HCT116 (cell line): ENCODE data around the gene TXNL1. TPM values are rescaled to one million over a fixed set of nuclear protein-coding genes. Genes with fewer than 3 reads are reported as not detected.

Experiments used
- ATAC-seq: fragments of 200-7000 bp; cut with Tn5 transposase; 2 replicates; pipeline ENCODE4 v1.9.1; 2020; ENCODE audit warnings: mild to moderate bottlenecking, moderate library complexity
- BruUV-seq: library from RNA; stranded (reverse); fragments of 400-500 nt; replicated peaks from 2 replicates; lab custom pipeline; 2021; lab: Mats Ljungman, UMichigan
- CTCF ChIA-PET: fragments of 300-600 bp; sonication (Branson Sonifier 250); formaldehyde crosslinking; loops from one replicate; lab custom pipeline; 2021; ENCODE audit warnings: antibody characterized with exemption; lab: Charles Lee
- POLR2A ChIA-PET: fragments of 300-600, 350-600 bp; sonication (Branson Sonifier 250); formaldehyde crosslinking; loops from one replicate; lab custom pipeline; 2021; ENCODE audit warnings: antibody characterized with exemption; lab: Charles Lee
- RAD21 ChIA-PET, 2 experiments: fragments of 300-600 bp; sonication (Branson Sonifier 250); formaldehyde crosslinking; loops; one replicate each; lab custom pipeline; 2023; ENCODE audit warnings: low total read pairs in 2 of 2; ENCODE audit not compliant: uncharacterized antibody in 2 of 2, unreplicated experiment in 2 of 2, low non-redundant PET in 1 of 2; lab: Charles Lee
- DNase-seq: peaks from one replicate; pipeline ENCODE4 v3.0.0-alpha.2; 2010; ENCODE audit warnings: low read depth, low spot score
- H2AFZ ChIP-seq: fragments of 200-600 bp; shearing (Covaris generic), sonication (generic); 2 replicates; pipeline ENCODE4 v1.6.1; 2017; ENCODE audit warnings: low read depth, mixed run types, mixed read lengths, antibody characterized with exemption, low read length; ENCODE audit not compliant: poor library complexity, severe bottlenecking
- H3K27ac ChIP-seq: 2 replicates; pipeline ENCODE4 v1.5.1; 2012; ENCODE audit warnings: low read depth, low read length
- H3K27me3 ChIP-seq: fragments of 200-600 bp; sonication (generic); 2 replicates; pipeline ENCODE4 v1.6.1; 2016; ENCODE audit warnings: mixed run types, low read length, mixed read lengths; ENCODE audit not compliant: insufficient read depth
- H3K36me3 ChIP-seq, 2 experiments: fragments of 200-500 bp in 1 of 2; fragments of 200-600 bp in 1 of 2; sonication (Bioruptor generic) in 1 of 2; sonication (generic) in 1 of 2; 2 replicates each; pipeline versions ENCODE4 v1.5.1 to v1.6.1; 2014 to 2016; ENCODE audit warnings: low read length in 2 of 2, inconsistent platforms in 1 of 2, mixed read lengths in 1 of 2, mixed run types in 1 of 2; ENCODE audit not compliant: insufficient read depth in 2 of 2, control insufficient read depth in 1 of 2
- H3K4me1 ChIP-seq, 2 experiments: fragments of 200-600 bp in 1 of 2; sonication (generic) in 1 of 2; 2 replicates each; pipeline versions ENCODE4 v1.5.1 to v1.6.1; 2012 to 2017; ENCODE audit warnings: low read length in 2 of 2, inconsistent platforms in 1 of 2, mild to moderate bottlenecking in 1 of 2, mixed read lengths in 1 of 2, mixed run types in 1 of 2, moderate library complexity in 1 of 2; ENCODE audit not compliant: insufficient read depth in 2 of 2, control insufficient read depth in 1 of 2
- H3K4me2 ChIP-seq: fragments of 200-600 bp; sonication (generic); 2 replicates; pipeline ENCODE4 v1.6.1; 2017; ENCODE audit warnings: mixed run types, low read length, mixed read lengths
- H3K4me3 ChIP-seq, 2 experiments: fragments of 200-600 bp in 1 of 2; sonication (generic) in 1 of 2; replicated peaks in 1 of 2; 2 replicates each; pipeline ENCODE4 v1.5.1; 2011 to 2016; ENCODE audit warnings: low read length in 2 of 2, control low read depth in 1 of 2, low read depth in 1 of 2, mild to moderate bottlenecking in 1 of 2, mixed read lengths in 1 of 2, mixed run types in 1 of 2
- H3K79me2 ChIP-seq: fragments of 200-600 bp; sonication (generic); 2 replicates; pipeline ENCODE4 v1.6.1; 2017; ENCODE audit warnings: mild to moderate bottlenecking, mixed run types, low read length, moderate library complexity, mixed read lengths; ENCODE audit not compliant: insufficient read depth
- H3K9ac ChIP-seq: fragments of 200-600 bp; sonication (generic); 2 replicates; pipeline ENCODE4 v1.6.1; 2016; ENCODE audit warnings: low read length, mixed read lengths
- H3K9me2 ChIP-seq: fragments of 200-600 bp; sonication (generic), shearing (Covaris generic); 2 replicates; pipeline ENCODE4 v1.6.1; 2017; ENCODE audit warnings: mixed run types, mild to moderate bottlenecking, moderate library complexity; ENCODE audit not compliant: insufficient read depth
- H3K9me3 ChIP-seq, 2 experiments: fragments of 200-500 bp in 1 of 2; fragments of 200-600 bp in 1 of 2; sonication (Bioruptor generic) in 1 of 2; sonication (generic) in 1 of 2; 2 replicates each; pipeline ENCODE4 v1.6.1; 2014 to 2017; ENCODE audit warnings: low read length in 2 of 2, mixed read lengths in 2 of 2, inconsistent platforms in 1 of 2, low read depth in 1 of 2, mild to moderate bottlenecking in 1 of 2, mixed run types in 1 of 2, moderate library complexity in 1 of 2; ENCODE audit not compliant: control insufficient read depth in 1 of 2, insufficient read depth in 1 of 2
- H4K20me1 ChIP-seq: fragments of 200-600 bp; sonication (generic), shearing (Covaris generic); 2 replicates; pipeline ENCODE4 v1.6.1; 2017; ENCODE audit warnings: mixed run types, mild to moderate bottlenecking, moderate library complexity; ENCODE audit not compliant: insufficient read depth
- ATF3 ChIP-seq: IDR thresholded peaks from 2 replicates; pipeline ENCODE4 v1.6.1; 2012
- EGR1 ChIP-seq: IDR thresholded peaks from 2 replicates; pipeline ENCODE4 v1.6.1; 2012; ENCODE audit warnings: low read depth
- ELF1 ChIP-seq: IDR thresholded peaks from 2 replicates; pipeline ENCODE4 v1.6.1; 2012; ENCODE audit warnings: low read depth, borderline replicate concordance
- EZH2 ChIP-seq: fragments of 200-600 bp; sonication (generic); IDR thresholded peaks from 2 replicates; pipeline ENCODE4 v1.6.1; 2017; ENCODE audit warnings: antibody characterized with exemption, mixed run types
- FOSL1 ChIP-seq: IDR thresholded peaks from 2 replicates; pipeline ENCODE4 v1.6.1; 2012; ENCODE audit warnings: low read depth
- JUND ChIP-seq: IDR thresholded peaks from 2 replicates; pipeline ENCODE4 v1.6.1; 2012
- POLR2A ChIP-seq: IDR thresholded peaks from 2 replicates; pipeline ENCODE4 v1.7.0; 2011; ENCODE audit warnings: borderline replicate concordance; ENCODE audit not compliant: insufficient read depth, insufficient read length; ENCODE audit errors: extremely low read depth
- SP1 ChIP-seq: IDR thresholded peaks from 2 replicates; pipeline ENCODE4 v1.6.1; 2012; ENCODE audit warnings: low read depth
- SRF ChIP-seq: IDR thresholded peaks from 2 replicates; pipeline ENCODE4 v1.6.1; 2012; ENCODE audit warnings: low read depth
- YY1 ChIP-seq: IDR thresholded peaks from 2 replicates; pipeline ENCODE4 v1.6.1; 2011; ENCODE audit warnings: low read length, low read depth, moderate library complexity, mild to moderate bottlenecking; ENCODE audit not compliant: insufficient replicate concordance; ENCODE audit errors: extremely low read depth
- ZBTB33 ChIP-seq: IDR thresholded peaks from 2 replicates; pipeline ENCODE4 v1.6.1; 2011; ENCODE audit warnings: mild to moderate bottlenecking, low read length, moderate library complexity; ENCODE audit not compliant: insufficient replicate concordance; ENCODE audit errors: extremely low read depth
- ZFX ChIP-seq: fragments of 450-650 bp; IDR thresholded peaks from 2 replicates; pipeline ENCODE4 v1.6.1; 2017
- ZNF274 ChIP-seq: fragments of 200-500 bp; sonication (Bioruptor generic); IDR thresholded peaks from 2 replicates; pipeline ENCODE4 v1.6.1; 2014; ENCODE audit warnings: mild to moderate bottlenecking, low read depth, low read length, inconsistent platforms
- intact Hi-C: fragments of 100-400 bp; cut with micrococcal nuclease; formaldehyde crosslinking; loops from 2 replicates; pipeline ENCODE4 v1.10.0; 2022
- total RNA-seq: library from RNA; stranded (reverse); gene quantifications from one replicate; pipeline ENCODE4 v1.2.1, GENCODE V29; 2021; ENCODE audit not compliant: unreplicated experiment
- TF ChIP-seq, protein P1 (sequence below): IDR thresholded peaks from 2 replicates; pipeline ENCODE4 v1.6.1; 2012

The TXNL1 gene
- total RNA-seq, 1 experiment from 2014 or later = 86.5 TPM

DNA sequence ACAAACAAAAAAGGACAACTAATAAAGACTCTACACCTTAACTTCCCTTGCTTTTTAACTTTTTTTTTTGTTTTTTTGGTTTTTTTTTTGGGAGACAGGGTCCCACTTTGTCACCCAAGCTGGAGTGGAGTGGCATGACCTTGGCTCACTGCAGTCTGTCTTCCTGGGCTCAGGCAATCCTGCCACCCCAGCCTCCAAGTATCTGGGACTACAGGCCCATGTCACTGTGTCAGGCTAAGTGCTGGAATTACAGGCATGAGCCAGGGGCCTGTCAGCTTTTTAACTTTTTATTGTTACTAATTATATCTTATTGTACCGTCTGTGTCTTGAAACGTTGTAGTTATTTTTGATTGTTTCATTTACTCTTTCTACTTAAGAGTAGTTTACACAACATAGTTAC, 38.2 kb upstream of the TXNL1 start:
- Histone ChIP-seq H3K79me2 (no peaks in the 10 kb centered on the region), H3K4me3 (no peak overlapping the region), H3K27me3 (no peaks in the 10 kb centered on the region), H3K36me3 (no peaks in the 10 kb centered on the region), H3K9me2 (no peaks in the 10 kb centered on the region), H3K9ac (no peak overlapping the region), H3K4me2 (no peak overlapping the region), H3K9me3 (no peaks in the 10 kb centered on the region), H4K20me1 (no peaks in the 10 kb centered on the region), H2AFZ (no peak overlapping the region), H3K27ac (no peak overlapping the region), H3K4me1 (no peaks in the 10 kb centered on the region)
- ChIA-PET POLR2A (no interaction called here), RAD21 (no interaction called here), CTCF (no interaction called here)
- DNase-seq (no peak), ATAC-seq (no peak)
- BruUV-seq = no TSS peak
- intact Hi-C loops = no loop called here
- no peak for TF ChIP-seq ZBTB33
- TF ChIP-seq EZH2 = no peak
- no peak for TF ChIP-seq SRF
- TF ChIP-seq FOSL1 = no peak
- no peak for TF ChIP-seq POLR2A
- TF ChIP-seq ATF3 = no peak
- no peak for TF ChIP-seq ELF1
- TF ChIP-seq EGR1 = no peak
- TF ChIP-seq JUND = no peak
- TF ChIP-seq SP1 = no peak
- TF ChIP-seq ZFX = no peak
- TF ChIP-seq, protein P1, sequence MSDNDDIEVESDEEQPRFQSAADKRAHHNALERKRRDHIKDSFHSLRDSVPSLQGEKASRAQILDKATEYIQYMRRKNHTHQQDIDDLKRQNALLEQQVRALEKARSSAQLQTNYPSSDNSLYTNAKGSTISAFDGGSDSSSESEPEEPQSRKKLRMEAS = no peak
- TF ChIP-seq YY1 = no peak
- TF ChIP-seq ZNF274 = no peak
- TF ChIP-seq, all 23 proteins: peak for 0
